GM10266 (cell line): ENCODE results near the gene MEI1.

ENCODE experiments used
- DNase-seq: peaks from one replicate; pipeline ENCODE4 v3.0.0; 2012; ENCODE audit errors: extremely low spot score
- CTCF ChIP-seq: IDR thresholded peaks from 2 replicates; pipeline ENCODE4 v1.5.1; 2012; ENCODE audit warnings: mild to moderate bottlenecking, low read depth; ENCODE audit not compliant: control insufficient read depth, insufficient read depth; ENCODE audit errors: missing control alignments

The MEI1 gene

GRCh38 chr22:41822317-41823057 lies 123.2 kb downstream of the MEI1 start:
- DNase-seq, result peak; percentile 68
- peak; percentile 59 for TF ChIP-seq CTCF

- DNase-seq, result no peak
- TF ChIP-seq CTCF, result no peak
Observed at GRCh38 chr22:41823797-41824196, 124.5 kb downstream of the MEI1 start.

- TF ChIP-seq CTCF, result no peak
- DNase-seq, result no peak
Observed at GRCh38 chr22:41825376-41825775, 126.1 kb downstream of the MEI1 start.

- no peak for TF ChIP-seq CTCF
- DNase-seq, result no peak
Observed at GRCh38 chr22:41826021-41826420, 126.7 kb downstream of the MEI1 start.

GRCh38 chr22:41826430-41827383 lies 127.4 kb downstream of the MEI1 start:
- TF ChIP-seq CTCF, result no peak
- DNase-seq, result no peak

- DNase-seq, result no peak
- TF ChIP-seq CTCF, result no peak
Observed at GRCh38 chr22:41827671-41828070, 128.4 kb downstream of the MEI1 start.
